ENCODE results near the gene SLC41A3.
A peak's percentile ranks its signal among the peaks of the same experiment; 100 is the strongest.

The SLC41A3 gene

DNA sequence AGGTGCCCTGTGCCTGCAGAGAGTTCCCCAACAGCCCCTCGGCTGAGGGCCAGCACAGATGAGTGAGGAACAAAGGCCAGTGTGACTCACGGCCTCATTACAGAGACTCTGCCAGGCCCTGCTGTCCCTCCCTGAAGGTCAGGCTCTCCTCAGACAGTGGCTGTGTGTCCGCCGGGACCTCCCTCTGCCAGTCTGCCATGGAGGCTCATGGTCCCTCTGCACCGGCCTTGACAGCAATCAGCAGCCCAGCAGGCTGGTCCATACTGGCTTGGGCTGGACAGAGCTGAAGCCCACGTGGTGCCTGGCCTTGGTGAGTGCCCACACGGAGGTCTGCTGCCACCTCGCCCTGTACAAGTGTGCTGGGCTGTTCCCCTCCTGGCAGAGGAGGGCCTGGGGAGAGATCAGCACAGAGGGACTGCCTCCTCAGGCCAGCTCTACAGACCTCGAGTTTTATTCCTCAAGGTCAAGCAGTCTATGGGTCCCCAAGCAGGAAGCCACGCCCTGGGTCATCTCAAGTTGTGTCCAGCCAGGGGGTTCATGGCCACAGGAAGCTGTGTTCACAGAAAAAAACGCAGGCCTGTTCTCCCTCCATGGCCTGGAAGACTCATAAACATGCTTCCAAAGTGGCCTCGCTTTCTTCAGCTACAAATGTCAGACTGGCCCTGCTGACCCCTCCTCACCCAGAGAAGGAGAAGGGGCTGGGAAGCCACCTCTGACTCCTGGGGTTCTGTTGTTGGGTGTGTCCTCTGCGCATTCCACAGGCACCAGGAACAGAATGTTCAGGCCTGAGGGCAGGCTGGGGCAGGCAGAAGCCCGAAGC is 27.0 kb downstream of the SLC41A3 start:
- no peak for ATAC-seq (replicated peaks)

DNA sequence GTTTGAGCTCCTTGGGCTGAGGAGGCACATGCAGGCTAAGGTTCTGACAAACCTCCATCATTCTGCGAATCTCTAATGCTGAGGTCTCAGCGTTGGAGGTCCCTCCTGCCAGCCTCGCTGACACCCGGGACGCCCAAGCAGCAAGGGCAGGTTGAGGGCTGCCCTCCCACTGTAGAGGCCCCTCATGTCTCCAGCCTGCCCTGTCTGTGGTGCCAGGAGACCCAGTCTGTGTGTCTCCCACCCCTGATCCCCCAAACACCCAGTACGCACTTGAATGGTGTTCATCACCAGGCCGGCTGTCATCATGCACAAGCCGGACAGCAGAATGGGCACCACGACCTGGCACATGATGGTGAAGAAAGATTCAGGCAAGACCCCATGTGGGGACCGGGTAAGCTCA is 27.8 kb downstream of the SLC41A3 start:
- Mint-ChIP-seq H3K27me3 (no peaks in the 10 kb centered on the region), H3K36me3 (ENCODE audit: insufficient read depth) (peaks cover 5% of the 10 kb centered on the region), H3K4me3 (no peak overlapping the region), H3K27ac (no peak overlapping the region), H3K9me3 (no peaks in the 10 kb centered on the region), H3K4me1 (ENCODE audit: low read depth in 2 of 2) (peaks cover 19 to 24% of the 10 kb centered on the region in 2 donors)
- DNase-seq (no peak), ATAC-seq (replicated peaks) (no peak)

More for the DNA sequence above, 27.0 kb downstream of the SLC41A3 start:
- Mint-ChIP-seq H3K27me3 (no peaks in the 10 kb centered on the region), H3K9me3 (no peaks in the 10 kb centered on the region), H3K27ac (peak overlapping the region in 1 of 2 donors; percentile 14), H3K36me3 (ENCODE audit: insufficient read depth) (peaks cover 5% of the 10 kb centered on the region), H3K4me1 (ENCODE audit: low read depth in 2 of 2) (peaks cover 19 to 24% of the 10 kb centered on the region in 2 donors), H3K4me3 (no peak overlapping the region)
- DNase-seq, result no peak

DNA sequence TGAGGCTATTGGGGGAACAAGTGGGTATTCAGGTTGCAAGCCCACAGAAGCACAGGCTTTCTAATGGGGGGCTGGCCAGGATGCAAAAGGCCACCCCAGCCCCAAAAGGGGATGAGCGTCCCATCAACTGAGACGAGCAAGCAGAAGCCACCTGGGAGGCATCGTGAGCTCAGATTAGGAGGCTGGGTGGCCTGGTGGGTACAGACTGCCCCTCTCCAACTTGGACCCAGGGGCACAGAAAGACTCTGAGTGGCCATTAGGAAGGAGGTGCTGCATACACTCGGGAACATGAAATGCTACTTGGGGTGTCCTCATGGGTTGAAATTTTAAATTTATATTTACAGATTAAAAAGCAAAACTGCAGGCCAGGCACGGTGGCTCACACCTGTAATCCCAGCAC is 29.1 kb downstream of the SLC41A3 start:
- ATAC-seq (replicated peaks) (no peak), DNase-seq (no peak)
- no peaks in the 10 kb centered on the region for H3K27me3 Mint-ChIP-seq
- H3K4me1 Mint-ChIP-seq (ENCODE audit: low read depth in 2 of 2), result peaks cover 19 to 24% of the 10 kb centered on the region in 2 donors
- no peak overlapping the region for H3K27ac Mint-ChIP-seq
- no peaks in the 10 kb centered on the region for H3K9me3 Mint-ChIP-seq
- no peaks in the 10 kb centered on the region for H3K36me3 Mint-ChIP-seq (ENCODE audit: insufficient read depth)
- no peak overlapping the region for H3K4me3 Mint-ChIP-seq

DNA sequence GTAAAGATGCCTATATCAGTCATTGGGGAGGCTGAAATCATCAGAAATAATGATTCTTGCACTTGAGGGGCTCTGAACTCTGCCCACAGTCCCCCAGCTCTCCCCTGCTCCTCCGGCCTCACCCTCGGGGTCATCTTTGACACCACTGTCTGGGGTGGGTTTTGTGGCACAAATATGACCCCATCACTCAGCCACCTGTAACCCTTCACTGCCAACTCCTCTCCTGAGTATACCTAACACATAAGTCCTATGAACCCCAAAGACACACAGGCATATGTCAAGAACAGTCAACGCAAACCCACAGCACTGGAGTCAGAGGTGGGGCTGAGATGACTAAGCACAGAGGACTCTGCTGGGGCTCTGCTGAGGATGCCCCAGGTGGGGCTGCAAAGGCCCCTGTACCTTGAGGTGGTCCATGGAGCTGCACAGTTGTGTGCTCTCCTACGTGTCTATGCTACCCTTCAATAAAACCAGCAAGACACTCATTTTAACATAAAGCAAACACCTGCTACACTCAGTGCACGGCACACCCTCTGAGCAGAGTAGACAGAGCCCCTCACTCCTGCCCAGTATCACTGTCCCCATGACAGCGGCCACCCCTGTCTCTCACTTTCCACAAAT is 29.9 kb downstream of the SLC41A3 start:
- Mint-ChIP-seq H3K27me3 (no peaks in the 10 kb centered on the region), H3K4me1 (ENCODE audit: low read depth in 2 of 2) (peaks cover 19 to 24% of the 10 kb centered on the region in 2 donors), H3K9me3 (no peaks in the 10 kb centered on the region), H3K36me3 (ENCODE audit: insufficient read depth) (no peaks in the 10 kb centered on the region), H3K4me3 (no peak overlapping the region), H3K27ac (peak overlapping the region in 1 of 2 donors; percentile 55)
- DNase-seq (no peak), ATAC-seq (replicated peaks) (no peak)

DNA sequence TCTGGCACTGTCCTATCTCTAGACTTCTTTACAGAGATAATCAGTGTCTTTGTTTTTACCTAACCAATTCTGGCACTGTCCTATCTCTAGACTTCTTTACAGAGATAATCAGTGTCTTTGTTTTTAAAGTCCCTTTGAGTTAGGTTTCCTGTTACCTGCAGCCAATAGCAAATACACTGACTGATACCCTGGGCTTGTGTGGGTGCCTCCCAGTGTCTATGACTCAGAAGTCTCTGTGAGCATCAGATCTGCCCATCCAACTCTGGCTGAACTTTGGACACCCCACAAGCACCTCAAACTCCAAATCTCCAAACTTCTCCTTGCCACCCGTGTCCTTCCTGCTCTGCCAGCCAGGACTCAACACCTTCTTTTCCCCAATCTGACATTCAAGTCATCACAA is 30.4 kb downstream of the SLC41A3 start:
- Mint-ChIP-seq H3K4me1 (ENCODE audit: low read depth in 2 of 2) (peaks cover 19 to 24% of the 10 kb centered on the region in 2 donors), H3K4me3 (no peak overlapping the region), H3K36me3 (ENCODE audit: insufficient read depth) (no peaks in the 10 kb centered on the region), H3K27ac (peak overlapping the region in 1 of 2 donors; percentile 55), H3K27me3 (no peaks in the 10 kb centered on the region), H3K9me3 (no peaks in the 10 kb centered on the region)
- no peak for ATAC-seq (replicated peaks)
- no peak for DNase-seq

DNA sequence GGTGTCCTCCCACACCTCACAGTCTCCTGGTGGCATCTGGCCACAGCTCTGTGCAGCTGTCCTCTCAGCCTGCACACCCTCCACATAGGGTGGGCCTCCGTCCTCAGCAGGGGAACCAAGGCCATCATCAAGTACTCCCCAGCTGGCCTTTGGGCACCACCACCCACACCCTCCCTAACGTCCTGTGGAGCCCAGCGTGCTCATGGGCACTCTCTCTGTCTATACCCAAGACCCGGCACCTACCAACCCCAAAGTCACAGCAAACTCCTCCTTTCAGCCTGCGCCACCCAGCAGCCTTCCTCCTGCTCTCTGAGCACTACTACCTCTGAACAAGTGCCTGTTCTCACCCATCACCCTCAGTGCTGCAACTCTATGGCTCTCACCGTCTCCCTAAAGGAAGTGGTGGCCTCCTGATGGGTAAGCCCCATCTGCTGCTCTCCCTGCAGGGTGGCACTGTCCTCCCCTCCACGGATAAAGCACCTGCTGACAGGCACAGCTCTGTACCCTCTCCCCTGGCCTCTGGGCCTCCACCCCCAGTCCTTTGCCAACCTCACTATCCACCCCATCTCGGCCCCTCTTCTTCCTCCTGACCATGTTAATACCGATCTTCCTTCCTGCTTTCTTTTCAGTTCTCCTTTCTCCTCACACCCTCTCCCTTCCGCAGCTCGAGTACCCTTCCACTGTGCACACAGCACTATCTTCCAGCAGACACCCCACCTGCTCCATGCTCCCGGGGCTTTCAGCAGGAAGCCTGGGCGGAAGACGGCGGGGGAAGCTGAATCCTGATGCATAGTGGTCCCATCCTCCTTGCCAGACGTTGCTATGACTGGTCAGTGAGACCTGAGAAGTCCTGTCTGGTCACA is 31.5 kb downstream of the SLC41A3 start:
- DNase-seq (no peak), ATAC-seq (replicated peaks) (peak; percentile 24)
- H3K27ac Mint-ChIP-seq, result peak overlapping the region; percentile 86 to 92
- H3K9me3 Mint-ChIP-seq, result no peaks in the 10 kb centered on the region
- no peaks in the 10 kb centered on the region for H3K27me3 Mint-ChIP-seq
- no peak overlapping the region for H3K4me3 Mint-ChIP-seq
- peaks cover 19 to 24% of the 10 kb centered on the region in 2 donors for H3K4me1 Mint-ChIP-seq (ENCODE audit: low read depth in 2 of 2)
- H3K36me3 Mint-ChIP-seq (ENCODE audit: insufficient read depth), result no peaks in the 10 kb centered on the region

DNA sequence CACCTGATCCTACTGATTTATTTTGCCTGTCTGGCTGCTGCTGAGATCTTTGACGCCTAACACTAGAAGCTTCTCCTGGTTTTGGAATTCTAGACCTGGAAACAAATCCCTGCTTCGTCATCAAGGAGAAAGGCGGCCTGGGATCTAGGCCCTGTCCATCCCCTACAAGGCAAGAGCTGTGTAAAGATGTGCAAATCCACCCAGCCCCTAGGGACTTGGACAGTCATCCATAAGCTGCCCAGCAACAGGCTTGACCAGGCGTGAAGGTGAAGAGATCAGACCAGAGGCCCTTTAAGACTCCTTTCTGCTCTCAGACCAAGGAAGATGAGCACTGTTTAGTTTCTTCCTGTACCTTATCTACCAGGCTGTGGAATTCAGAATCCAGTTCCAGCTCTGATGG is 32.2 kb downstream of the SLC41A3 start:
- H3K27me3 Mint-ChIP-seq, result no peaks in the 10 kb centered on the region
- H3K9me3 Mint-ChIP-seq, result no peaks in the 10 kb centered on the region
- DNase-seq (no peak), ATAC-seq (replicated peaks) (no peak)
- H3K27ac Mint-ChIP-seq, result peak overlapping the region in 1 of 2 donors; percentile 92
- no peak overlapping the region for H3K4me3 Mint-ChIP-seq
- no peaks in the 10 kb centered on the region for H3K36me3 Mint-ChIP-seq (ENCODE audit: insufficient read depth)
- H3K4me1 Mint-ChIP-seq (ENCODE audit: low read depth in 2 of 2), result peaks cover 19 to 24% of the 10 kb centered on the region in 2 donors

DNA sequence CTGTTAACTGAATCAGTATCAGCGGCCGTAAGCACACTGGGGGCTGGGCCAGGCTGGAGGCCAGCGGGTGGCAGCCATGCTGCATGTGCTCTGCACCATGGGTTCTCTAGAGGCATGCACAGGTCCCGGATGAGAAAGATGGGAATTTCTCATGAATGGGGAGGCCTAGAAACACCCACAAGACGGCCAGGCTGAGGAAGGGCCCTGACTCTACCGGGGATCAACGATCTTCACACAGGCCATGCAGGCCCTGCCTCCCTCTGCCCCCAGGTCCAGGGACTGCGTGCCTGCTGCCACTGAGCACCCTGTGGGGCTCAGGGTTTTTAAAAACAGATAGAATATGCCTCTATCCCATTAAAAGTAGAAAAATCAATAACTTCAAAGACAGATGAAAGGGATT is 32.7 kb downstream of the SLC41A3 start:
- Mint-ChIP-seq H3K4me1 (ENCODE audit: low read depth in 2 of 2) (peaks cover 19 to 24% of the 10 kb centered on the region in 2 donors), H3K9me3 (no peaks in the 10 kb centered on the region), H3K27me3 (no peaks in the 10 kb centered on the region), H3K27ac (peak overlapping the region in 1 of 2 donors; percentile 92), H3K36me3 (ENCODE audit: insufficient read depth) (no peaks in the 10 kb centered on the region), H3K4me3 (no peak overlapping the region)
- ATAC-seq (replicated peaks) (no peak), DNase-seq (no peak)

DNA sequence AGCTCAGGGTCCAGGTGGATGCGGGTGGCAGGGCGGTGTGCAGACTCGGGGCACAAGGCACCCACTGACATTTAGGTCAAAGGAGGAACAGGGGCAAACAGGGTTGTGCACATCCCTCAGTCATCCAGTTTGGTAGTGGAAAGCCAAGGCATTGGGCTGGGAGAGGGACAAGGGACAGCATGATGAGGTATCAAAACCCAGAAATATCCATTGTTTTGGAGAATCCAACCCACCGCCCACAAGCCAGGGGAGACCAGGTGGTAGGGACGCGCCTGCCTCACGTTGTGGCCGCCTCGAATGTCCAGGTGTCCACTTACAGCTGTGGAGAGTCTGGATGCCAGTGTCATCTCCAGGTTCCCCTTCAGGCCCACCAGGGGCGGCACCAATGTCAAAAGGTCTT is 33.3 kb downstream of the SLC41A3 start:
- H3K27ac Mint-ChIP-seq, result peak overlapping the region in 1 of 2 donors; percentile 76
- no peaks in the 10 kb centered on the region for H3K9me3 Mint-ChIP-seq
- H3K36me3 Mint-ChIP-seq (ENCODE audit: insufficient read depth), result no peaks in the 10 kb centered on the region
- H3K4me1 Mint-ChIP-seq (ENCODE audit: low read depth in 2 of 2), result peaks cover 19 to 24% of the 10 kb centered on the region in 2 donors
- no peaks in the 10 kb centered on the region for H3K27me3 Mint-ChIP-seq
- no peak for DNase-seq
- H3K4me3 Mint-ChIP-seq, result no peak overlapping the region
- no peak for ATAC-seq (replicated peaks)

DNA sequence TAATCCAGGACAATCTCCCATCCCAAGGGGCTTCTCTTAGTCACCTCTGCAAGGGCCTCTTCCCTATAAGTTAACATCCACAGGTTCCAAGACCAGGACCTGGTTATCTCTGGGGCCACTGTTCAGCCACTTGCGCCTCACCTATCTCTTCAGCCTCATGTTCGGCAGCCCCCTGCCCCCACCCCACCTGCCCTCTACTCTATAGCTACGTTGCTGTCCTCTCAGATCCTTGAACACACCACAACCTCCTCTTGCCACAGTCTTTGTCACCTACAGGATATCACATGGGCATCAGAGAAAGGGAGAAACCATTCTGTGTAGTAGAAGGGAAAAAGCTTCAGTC is 33.9 kb downstream of the SLC41A3 start:
- ATAC-seq (replicated peaks) (no peak), DNase-seq (no peak)
- no peak overlapping the region for H3K4me3 Mint-ChIP-seq
- H3K27me3 Mint-ChIP-seq, result no peaks in the 10 kb centered on the region
- no peaks in the 10 kb centered on the region for H3K9me3 Mint-ChIP-seq
- H3K27ac Mint-ChIP-seq, result peak overlapping the region in 1 of 2 donors; percentile 76
- H3K36me3 Mint-ChIP-seq (ENCODE audit: insufficient read depth), result no peaks in the 10 kb centered on the region
- peaks cover 19 to 24% of the 10 kb centered on the region in 2 donors for H3K4me1 Mint-ChIP-seq (ENCODE audit: low read depth in 2 of 2)

DNA sequence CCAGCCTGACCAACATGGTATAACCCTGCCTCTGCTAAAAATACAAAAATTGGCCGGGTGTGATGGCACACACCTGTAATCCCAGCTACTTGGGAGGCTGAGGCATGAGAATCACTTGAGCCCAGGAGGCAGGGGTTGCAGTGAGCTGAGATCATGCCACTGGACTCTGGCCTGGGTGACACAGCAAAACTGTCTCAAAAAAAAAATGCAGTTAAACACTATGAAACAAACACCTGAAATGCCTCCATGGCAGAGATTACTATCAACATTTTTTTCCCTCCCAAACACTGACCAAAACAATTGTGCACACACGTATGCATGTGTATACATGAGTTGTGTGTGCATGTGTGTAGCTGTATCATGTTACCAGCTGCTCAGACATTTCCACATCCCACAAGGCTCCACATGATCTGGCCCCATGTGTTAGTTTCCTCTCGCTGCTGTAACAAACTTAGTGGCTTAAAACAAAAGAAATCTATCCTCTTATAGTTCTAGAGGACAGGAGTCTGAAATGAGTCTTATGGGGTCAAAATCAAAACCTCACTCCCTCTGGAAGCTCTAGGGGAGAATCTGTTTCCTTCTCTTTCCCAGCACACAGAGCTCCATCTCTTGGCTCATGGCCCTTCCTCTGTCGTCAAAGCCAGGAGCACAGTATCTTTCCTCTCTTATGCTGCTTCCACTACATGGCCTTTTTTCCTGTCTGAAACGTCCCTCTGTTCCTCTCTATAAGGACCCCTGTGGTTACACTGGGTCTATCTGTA is 34.5 kb downstream of the SLC41A3 start:
- no peak for ATAC-seq (replicated peaks)
- H3K27me3 Mint-ChIP-seq, result no peaks in the 10 kb centered on the region
- H3K27ac Mint-ChIP-seq, result no peak overlapping the region
- H3K4me3 Mint-ChIP-seq, result no peak overlapping the region
- H3K4me1 Mint-ChIP-seq (ENCODE audit: low read depth in 2 of 2), result peaks cover 16 to 19% of the 10 kb centered on the region in 2 donors
- H3K36me3 Mint-ChIP-seq (ENCODE audit: insufficient read depth), result peaks cover 1% of the 10 kb centered on the region
- no peak for DNase-seq
- H3K9me3 Mint-ChIP-seq, result no peaks in the 10 kb centered on the region

DNA sequence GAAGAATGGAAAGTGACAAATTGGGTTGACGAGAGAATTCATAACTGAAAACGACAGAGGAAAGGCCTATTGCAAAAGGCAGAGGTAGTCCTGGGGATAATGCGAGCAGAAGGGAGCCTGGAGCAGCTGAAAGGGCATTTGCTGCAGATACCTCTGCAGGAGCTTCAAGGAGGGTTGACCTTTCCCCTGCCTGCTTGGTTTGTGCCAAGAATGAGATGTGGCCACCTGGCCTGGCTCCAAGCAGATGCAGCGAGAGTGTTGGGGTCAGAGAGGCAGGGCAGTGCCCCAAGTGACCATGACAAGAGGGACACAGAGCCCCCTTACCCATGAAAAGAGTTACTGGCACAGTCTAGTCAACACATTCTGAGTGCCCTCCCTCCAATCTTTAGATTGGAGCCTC is 43.5 kb downstream of the SLC41A3 start:
- H3K27me3 Mint-ChIP-seq, result no peaks in the 10 kb centered on the region
- peaks cover 0 to 2% of the 10 kb centered on the region in 2 donors for H3K9me3 Mint-ChIP-seq
- peaks cover 3% of the 10 kb centered on the region for H3K36me3 Mint-ChIP-seq (ENCODE audit: insufficient read depth)
- no peak overlapping the region for H3K4me3 Mint-ChIP-seq
- ATAC-seq (replicated peaks), result no peak
- H3K4me1 Mint-ChIP-seq (ENCODE audit: low read depth in 2 of 2), result peaks cover 0 to 3% of the 10 kb centered on the region in 2 donors
- H3K27ac Mint-ChIP-seq, result no peak overlapping the region
- no peak for DNase-seq

DNA sequence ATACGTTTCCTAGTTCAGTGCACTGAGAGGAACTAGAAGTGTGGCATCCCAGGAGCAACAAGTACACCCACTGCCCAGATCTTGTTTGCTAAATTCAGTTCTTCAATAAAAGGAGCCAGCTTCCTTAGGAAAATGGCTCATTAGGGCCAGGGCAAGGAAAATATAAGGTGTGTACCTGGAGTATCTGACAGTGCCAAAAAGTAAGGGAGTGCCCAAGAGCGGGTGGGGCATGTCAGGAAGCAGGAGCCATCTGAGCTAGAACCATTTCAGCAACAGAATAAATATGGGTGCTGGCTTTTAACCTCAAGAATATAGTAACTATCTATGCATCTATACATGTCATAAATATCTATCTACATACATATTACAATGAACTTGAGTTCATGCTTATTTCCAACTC is 44.1 kb downstream of the SLC41A3 start:
- peaks cover 0 to 6% of the 10 kb centered on the region in 2 donors for H3K4me1 Mint-ChIP-seq (ENCODE audit: low read depth in 2 of 2)
- H3K36me3 Mint-ChIP-seq (ENCODE audit: insufficient read depth), result peaks cover 3% of the 10 kb centered on the region
- no peaks in the 10 kb centered on the region for H3K27me3 Mint-ChIP-seq

More for the DNA sequence above, 44.1 kb downstream of the SLC41A3 start:
- Mint-ChIP-seq H3K4me3 (no peak overlapping the region), H3K27ac (no peak overlapping the region), H3K9me3 (peaks cover 0 to 2% of the 10 kb centered on the region in 2 donors)
- ATAC-seq (replicated peaks), result no peak
- DNase-seq, result no peak
